HG03025 (cell line): ENCODE results near the gene CALM3.
"Not testable (repeated sequence)": the region's sequence is repeated elsewhere in the genome, so short reads cannot be mapped to it uniquely, and the experiment has no call there.

Experiments used
- ATAC-seq: cut with Tn5 transposase; IDR thresholded peaks from one replicate; pipeline ENCODE4 v1.9.1; 2021; ENCODE audit warnings: mild to moderate bottlenecking, moderate library complexity; ENCODE audit not compliant: unreplicated experiment, low FRiP score

The CALM3 gene

DNA sequence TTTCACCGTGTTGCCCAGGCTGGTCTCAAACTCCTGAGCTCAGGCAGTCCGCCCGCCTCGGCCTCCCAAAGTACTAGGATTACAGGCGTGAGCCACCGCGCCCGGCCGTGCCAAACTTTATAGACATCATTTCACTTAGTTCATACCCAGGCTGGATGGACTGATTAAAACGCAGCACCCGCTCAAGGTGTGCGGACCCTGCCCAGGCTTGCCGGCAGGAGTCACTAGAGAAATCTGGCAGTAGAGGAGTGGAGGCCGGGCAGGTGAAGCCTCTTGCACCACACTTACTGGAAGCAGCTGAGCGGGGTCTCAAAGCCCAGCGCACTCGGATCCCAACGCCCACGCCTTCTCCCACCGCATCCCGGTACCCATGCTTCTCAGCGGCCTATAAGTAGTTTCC is 12.4 kb downstream of the CALM3 start:
- ATAC-seq: no peak

DNA sequence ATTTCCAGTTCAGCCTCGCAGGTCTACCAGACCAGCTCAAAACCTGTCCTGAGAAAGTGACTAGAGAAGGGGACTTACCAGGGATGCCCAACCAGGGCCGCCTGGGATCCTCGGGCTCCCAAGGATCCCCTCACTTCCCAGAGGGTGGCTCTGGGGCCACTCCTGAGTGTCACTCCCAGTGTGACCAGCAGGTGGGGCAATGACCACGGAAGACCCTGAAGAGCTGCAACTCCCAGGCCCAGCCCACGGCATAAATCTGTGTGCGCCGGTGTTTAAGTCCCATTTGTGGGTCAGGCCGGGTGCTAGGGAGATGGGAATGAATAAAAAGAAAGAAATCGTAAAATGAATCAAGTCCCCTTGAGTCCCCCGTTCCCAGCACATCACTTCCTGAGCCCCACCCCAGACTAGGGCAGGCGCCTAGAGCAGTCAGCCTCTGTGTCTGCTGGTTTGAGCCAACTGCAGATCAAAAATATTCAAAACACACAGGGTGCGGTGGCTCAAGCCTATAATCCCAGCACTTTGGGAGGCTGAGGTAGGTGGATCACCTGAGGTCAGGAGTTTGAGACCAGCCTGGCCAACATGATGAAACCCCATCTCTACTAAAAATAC is 13.1 kb downstream of the CALM3 start:
- no peak for ATAC-seq

DNA sequence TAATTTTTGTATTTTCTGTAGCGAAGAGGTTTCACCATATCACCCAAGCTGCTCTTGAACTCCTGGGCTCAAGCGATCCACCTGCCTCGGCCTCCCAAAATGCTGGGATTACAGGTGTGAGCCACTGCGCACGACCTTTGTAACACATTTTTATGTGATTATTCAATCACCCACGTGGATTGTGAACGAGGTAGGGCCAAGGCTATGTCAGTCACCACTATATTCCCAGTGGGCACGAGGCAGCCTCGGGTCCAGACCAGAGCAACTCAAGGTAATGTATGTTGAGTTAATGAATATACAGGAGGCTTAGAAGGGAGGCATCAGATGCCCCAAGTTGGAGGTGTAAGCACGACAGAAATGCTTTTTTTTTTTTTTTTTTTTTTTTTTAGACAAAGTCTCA is 14.8 kb downstream of the CALM3 start:
- no peak for ATAC-seq

DNA sequence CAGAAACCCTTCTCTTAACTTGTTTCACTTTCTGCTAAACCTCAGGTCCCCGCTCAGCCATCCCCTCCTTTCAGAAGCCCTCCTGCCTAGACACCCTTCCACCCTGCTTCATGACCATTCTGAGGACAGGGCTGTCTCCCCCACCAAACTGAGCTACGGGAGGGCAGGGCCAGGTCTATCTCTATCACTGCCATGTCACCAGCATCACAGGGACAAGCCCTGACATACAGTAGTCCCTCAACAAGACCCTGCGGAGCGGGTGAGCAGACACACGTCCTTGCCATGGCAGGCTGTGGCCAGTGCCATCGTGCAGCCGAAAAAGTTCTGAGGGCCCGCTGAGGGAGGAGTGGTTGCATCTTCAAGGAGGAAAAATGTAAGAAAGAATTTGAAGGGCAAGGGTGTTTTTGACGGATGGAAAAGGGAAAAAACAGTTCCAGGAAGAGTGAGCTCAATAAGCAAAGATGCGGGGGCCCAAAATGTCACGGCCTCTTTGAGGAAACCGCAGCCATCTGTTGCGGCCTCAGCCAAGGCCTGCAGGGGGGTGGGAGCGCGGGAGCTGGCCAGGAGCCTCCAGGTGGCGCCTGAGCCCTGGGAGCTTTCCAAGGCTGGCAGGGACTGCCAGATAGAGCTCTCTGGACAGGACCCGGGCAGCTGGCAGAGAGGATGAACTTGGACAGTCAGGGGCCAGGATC is 15.6 kb downstream of the CALM3 start:
- no peak for ATAC-seq

DNA sequence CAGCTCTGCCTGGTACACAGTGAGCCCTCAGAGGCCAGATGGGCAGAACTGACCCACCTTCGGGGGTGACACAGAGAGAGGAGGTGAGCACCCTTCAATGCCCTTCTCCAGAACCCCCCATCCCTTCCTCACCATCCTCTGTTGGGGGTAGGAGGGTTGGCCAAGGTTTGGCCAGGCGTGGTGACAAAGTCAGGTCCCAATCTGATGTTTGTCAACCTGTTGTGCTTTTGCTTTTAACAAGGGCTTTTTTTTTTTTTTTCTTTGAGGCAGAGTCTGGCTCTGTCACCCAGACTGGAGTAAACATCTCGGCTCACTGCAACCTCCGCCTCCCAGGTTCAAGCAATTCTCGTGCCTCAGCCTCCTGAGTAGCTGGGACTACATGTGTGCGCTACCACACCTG is 16.5 kb downstream of the CALM3 start:
- no peak for ATAC-seq

DNA sequence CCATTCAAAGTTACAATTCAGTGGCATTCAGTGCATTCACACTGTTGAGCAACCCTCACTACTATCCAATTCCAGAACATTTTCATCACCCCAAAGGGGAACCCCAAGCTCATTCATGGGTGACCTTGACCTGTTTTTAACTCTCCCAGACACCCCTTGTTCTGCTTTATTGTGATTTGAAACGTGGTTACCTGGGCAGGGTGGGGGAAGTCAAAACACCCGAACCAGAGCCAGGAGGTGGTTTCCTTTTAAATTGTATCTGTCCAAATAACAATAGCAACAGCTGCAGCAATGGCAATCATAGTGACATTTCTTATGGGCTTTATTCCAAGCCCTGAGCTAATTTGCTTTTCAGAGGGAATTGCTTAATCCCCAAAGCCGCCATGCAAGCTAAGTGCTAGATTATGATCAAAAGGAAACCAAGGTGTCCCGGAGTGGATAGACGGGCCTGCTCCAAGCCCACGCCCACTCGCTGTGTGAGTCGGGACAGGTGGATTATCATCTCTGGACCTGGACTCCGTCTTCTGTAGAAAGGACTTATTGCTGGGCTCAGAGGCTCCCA is 17.6 kb downstream of the CALM3 start:
- no peak for ATAC-seq

DNA sequence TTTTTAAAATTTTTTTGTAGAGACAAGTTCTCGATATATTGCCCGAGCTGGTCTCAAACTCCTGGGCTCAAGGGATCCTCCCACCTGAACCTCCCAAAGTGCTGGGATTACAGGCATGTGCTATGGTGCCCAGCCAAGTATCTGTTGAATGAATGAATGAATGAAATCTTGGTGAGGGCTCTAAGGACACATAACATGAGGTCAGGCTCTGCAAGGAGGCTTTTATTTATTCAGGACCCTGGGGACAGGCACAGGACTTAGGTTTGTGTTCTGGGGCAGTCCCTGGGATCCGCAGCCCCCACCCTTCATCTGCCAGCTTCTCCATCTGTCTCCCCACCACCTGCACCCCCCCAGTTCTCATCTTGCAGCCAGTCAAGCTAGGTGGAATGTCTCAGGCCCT is 19.1 kb downstream of the CALM3 start:
- no peak for ATAC-seq

DNA sequence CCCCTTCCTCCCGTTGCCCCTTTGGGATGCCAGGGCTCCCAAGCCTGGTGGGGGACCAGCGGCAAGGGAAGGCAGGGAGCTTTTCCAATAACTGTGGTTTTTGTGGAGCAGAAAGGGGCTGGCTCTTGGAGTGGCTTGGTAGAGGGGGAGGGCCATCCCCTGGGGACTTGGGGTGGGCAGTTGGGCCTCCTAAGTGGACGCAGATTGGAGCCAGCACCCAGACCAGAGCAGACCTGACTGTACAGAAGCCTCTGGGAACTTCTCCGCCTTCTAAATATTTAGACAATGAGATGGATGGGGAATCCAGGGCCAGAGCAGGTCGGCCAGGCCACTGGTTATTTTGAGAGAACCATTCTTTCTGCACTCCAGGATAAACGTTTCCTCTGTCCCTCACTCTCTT is 19.6 kb downstream of the CALM3 start:
- ATAC-seq: no peak

DNA sequence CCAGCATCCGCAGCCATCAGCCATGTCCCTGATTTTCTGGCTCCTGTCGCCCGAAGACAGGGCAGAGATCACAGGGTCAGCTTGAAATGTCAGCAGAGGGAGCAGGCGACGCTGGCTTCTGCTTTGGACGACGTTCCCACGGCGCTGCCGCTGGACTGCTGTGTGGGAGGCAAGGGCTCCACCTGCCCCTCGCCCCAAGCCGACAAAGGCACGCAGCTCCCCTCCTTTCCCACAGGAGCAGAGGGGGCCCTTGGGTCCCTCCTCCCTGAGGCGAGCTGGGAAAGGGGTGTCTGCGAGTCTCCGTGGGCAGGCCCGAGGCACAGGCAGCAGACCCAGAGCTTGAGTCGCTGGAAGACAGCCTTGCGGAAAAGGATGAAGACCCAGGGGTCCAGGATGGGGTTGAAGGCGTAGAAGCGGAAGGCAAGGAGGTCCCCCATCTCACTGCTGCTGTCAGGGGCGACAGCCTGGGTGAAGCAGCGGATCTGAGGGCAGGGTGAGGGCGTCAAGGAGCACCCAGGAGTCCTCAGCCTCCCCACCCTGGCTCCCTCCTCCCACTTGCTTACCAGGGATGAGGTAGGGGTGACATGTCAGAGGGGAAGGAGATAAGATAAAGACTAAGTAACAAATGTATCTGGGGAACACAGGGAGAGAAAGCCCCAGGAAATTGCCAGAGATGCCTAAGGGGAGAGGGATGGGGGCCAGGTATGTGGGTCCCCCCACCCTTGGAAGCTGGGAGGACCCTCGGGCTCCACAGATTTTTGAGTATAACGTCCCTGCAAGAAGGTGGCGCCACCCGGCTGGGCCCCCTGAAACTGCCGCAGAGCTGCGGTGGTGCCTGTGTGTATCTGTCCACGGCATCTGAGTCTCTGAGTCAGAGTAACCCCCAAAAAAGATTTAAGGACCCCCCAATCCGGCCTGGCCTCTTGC is 20.3 kb downstream of the CALM3 start:
- ATAC-seq: no peak

DNA sequence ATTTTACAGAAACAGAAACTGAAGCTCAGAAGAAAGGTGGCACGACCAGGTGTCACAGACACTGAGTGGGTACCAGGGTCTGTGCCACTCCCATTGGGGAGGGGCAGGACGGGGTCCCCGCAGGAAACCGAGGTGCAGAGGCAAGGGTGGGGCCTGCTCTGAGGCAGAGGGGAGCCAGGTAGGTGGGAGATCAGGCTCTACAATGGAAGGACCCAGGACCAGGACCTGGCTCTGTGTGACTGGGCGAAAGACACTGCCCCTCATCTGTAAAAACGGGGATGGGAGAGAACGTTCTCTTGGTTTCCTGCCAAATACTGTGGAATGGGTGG is 21.0 kb downstream of the CALM3 start:
- ATAC-seq: no peak

DNA sequence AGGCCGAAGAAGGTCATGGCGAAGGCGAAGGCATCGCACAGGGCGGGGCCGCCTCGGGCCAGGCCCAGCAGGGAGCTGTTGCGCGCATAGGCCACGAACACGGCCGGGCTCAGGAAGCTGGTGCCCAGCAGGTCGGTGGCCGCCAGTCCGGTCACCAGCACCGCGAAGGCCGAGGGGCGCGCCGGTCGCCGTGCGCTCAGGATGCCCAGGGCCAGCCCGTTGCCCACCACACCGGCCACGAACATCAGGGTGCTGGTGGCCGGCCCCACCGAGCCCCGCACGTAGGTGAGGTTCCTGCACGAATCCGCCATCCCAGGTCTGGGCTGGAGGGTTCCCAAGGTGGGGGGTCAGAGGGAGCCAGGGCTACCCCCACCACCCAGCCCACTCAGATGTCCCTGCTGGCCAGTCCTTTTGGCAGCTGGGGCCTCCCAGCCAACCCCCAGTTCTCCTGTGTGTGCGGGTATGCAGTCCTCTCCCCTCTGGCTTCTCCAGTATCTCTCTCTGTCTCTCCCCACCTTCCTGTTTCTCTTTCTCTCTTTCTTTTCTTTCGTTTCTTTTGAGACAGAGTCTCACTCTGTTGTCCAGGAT is 22.9 kb downstream of the CALM3 start:
- ATAC-seq: no peak

DNA sequence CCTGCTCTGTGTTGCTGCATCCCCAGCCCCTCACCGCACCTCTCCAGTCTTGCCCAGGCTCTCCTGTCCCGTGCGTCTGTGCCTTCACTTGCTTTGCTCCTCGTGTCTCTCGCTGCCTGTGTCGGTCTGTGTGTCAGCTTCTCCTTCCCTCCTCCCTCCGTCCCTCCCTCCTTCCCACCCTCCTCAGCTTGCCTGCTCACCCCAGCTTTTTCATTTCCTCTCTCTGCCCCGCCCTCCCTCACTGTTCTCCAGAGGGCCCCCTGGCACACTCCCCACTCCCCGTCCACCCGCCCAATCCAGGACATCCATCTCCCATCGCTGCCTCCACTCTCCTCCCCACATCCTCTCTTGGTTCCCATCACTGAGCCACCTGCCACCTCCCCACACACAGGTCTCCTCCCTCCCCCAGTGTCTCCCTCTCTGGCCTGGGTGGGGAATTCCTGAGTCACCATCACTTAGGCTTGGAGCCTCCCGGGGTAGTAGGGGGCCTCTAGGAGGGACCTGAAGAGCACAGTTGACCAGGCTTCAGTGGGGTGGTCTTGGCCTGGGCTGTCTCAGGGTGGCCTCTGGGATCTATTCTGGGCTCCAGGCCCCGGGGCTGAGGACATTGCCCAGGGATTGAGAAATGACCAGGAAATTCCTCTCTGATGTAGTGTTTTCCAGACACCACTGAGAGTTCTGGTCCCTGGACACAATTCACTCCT is 24.0 kb downstream of the CALM3 start, which contains the start of gene PTGIR:
Gene PTGIR, minus strand, starts transcription at position 132 of the 704 bp plus-strand sequence. CDS start 864 bp downstream, outside the sequence.
- no peak for ATAC-seq

DNA sequence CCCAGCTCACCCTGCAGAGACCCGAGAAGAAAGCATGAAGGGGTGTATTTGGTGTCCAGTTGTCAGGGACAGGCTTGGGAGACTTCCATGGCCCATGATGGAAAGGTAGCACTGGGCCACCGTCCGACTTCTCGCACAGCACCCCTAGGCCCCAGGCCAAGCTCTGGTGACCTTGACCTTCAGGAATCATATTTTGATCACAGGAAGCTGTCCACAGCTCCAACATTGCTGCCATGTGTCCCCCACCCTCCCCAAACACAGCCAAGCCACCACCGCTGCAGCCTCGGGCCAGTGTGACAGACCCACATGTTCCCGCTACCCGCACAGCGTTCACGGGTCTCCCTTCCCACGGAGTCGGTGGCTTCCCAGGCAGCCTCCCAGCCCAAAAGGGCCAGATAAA is 24.6 kb downstream of the CALM3 start:
- ATAC-seq: no peak

DNA sequence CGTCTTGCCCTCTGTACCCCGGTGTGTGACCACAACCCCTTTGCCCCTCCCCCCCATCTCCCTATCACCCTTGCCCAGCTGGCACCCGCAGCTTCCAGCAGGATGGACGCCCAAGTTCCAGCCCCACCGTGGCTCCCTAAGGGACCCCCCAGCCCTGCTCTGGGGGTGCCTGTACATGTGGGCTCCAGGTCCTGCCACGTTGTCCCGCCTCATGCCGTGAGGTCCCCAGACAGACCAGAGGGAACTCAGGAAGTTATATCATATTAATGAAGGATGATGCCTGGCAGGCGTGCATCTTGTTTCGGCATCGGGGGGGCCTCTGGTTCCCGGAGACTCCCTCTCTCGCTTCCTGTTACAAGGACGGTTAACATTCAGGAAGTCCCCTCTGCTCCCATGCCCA is 25.3 kb downstream of the CALM3 start:
- no peak for ATAC-seq

DNA sequence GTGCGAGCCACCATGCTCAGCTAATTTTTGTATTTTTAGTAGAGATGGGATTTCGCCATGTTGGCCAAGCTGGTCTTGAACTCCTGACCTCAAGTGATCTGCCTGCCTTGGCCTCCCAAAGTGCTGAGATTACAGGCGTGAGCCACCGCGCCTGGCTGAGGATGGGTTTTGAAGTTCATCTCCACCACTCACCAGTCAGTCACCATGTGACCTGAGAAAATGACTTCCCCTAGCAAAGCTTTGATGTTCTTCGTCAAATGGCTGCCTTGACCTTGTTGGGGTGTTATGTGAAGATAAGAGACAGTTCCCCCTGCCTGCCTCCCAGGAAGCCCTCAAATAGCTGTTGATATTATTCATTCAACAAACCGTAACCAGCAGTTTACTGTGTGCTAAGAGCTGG is 27.8 kb downstream of the CALM3 start:
- ATAC-seq: not testable (repeated sequence)

DNA sequence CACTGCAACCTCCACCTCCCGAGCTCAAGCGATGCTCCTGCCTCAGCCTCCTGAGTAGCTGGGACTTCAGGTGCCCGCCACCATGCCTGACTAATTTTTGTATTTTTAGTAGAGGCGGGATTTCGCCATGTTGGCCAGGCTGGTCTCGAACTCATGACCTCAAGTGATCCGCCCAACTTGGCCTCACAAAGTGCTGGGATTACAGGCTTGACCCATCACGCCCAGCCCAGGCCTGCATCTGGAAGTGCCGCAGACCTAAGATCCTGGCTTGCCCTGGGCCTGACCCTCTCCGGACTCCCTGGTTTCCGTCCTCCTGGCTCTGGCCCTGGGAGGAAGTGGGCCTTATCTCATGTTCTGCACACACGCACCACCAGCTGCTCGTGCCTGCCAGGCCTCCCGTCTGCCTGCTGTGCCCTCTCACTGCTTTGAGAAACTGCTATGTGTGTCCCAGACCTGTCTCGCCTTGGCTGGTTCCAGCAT is 28.5 kb downstream of the CALM3 start:
- no peak for ATAC-seq

DNA sequence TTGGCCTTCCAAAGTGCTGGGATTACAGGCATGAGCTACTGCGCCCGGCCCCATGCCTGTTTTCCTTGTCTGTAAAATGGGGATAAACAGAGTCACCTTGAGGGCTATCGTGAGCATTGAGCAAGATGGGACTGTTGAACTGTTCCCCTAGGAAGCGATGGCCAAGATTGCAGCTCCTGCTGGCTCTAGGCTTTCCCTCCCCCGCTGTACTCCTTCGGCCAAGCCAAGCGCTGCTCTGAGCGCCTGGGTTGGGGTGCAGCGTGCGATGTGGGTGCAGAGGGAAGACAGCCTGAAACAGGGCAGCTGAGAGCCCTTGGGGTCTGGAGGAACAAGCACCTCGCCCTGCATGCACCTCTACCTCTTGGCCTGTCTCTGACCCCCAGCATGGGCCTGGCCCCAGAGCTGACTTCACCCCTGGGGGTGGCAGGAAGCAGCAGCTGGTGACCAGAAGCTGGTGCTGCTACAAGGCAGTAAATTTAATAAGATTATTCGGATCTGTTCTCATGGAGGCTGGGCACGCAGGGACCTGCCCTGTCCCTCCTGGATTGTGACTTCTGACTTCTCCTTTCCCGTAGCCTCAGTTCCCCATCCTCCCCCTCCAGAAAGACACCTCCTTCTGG is 29.6 kb downstream of the CALM3 start:
- ATAC-seq: no peak

DNA sequence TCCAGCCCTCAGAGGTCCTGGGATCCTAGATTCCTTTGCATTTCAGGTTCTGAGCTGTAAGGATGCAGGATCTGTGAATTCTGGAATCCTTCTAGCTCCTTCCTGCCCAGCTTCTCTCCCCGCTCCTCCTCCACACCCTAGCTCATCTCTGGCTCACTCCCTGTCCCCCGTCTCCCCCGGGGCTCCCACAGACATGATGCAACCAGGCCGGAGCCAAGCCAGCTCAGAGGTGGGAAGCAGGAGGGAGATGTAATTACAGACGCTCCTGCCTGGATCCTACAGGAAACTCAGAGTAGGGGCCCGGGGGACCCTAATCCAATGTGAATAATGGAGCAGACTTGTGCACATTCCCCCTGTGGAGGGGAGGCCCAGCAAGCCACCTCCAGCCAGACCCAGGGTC is 30.4 kb downstream of the CALM3 start:
- no peak for ATAC-seq

DNA sequence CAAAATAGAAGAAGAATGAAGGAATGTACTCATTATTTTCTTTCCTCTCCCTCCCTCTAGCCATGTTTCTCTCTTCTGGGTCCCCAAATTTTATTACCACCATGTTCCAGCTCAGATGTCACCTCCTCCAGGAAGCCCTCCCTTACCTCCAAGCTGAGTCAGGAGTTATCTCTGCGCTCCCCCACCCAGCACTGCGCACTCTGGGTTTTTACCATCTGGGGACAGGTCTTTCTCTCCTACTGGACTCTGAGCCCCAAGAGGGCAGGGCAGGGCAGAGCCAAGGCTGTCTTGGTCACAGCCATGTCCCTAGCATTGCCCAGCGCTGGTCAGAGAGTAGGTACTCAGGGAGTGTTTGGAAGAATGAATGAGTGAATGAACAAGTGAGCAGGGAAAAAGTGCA is 32.0 kb downstream of the CALM3 start:
- no peak for ATAC-seq
